SU-DHL-6 (cell line): ENCODE data around the gene AP5S1.
"Not testable (repeated sequence)": the region's sequence is repeated elsewhere in the genome, so short reads cannot be mapped to it uniquely, and the experiment has no call there.

Experiments used
- EZH2phosphoT487 ChIP-seq: fragments of 200-600 bp; sonication (generic), shearing (Covaris generic); conservative IDR thresholded peaks from 2 replicates; pipeline ENCODE4 v1.6.1; 2018; ENCODE audit warnings: mild to moderate bottlenecking, antibody characterized with exemption, low read length, moderate library complexity, mixed read lengths
- TF ChIP-seq, protein P1 (sequence below): fragments of 200-600 bp; sonication (generic); IDR thresholded peaks from one replicate; pipeline ENCODE4 v1.5.1; 2017; ENCODE audit warnings: antibody characterized with exemption, mild to moderate bottlenecking, low read length, moderate library complexity; ENCODE audit not compliant: insufficient read depth, poor library complexity, severe bottlenecking

DNA sequence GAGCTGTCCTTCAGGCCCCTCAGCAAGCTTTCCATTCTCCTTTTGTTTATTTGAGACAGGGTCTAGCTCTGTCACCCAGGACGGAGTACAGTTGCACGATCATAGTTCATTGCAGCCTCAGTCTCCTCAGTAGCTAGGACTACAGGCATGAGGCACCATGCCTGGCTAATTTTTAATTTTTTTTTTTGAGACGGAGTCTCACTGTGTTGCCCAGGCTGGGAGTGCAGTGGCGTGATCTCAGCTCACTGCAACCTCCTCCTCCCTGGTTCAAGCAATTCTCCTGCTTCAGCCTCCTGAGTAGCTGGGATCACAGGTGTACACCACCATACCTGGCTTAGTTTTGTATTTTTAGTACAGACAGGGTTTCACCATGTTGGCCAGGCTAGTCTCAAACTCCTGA is 31.1 kb upstream of the AP5S1 start:
- TF ChIP-seq, protein P1, sequence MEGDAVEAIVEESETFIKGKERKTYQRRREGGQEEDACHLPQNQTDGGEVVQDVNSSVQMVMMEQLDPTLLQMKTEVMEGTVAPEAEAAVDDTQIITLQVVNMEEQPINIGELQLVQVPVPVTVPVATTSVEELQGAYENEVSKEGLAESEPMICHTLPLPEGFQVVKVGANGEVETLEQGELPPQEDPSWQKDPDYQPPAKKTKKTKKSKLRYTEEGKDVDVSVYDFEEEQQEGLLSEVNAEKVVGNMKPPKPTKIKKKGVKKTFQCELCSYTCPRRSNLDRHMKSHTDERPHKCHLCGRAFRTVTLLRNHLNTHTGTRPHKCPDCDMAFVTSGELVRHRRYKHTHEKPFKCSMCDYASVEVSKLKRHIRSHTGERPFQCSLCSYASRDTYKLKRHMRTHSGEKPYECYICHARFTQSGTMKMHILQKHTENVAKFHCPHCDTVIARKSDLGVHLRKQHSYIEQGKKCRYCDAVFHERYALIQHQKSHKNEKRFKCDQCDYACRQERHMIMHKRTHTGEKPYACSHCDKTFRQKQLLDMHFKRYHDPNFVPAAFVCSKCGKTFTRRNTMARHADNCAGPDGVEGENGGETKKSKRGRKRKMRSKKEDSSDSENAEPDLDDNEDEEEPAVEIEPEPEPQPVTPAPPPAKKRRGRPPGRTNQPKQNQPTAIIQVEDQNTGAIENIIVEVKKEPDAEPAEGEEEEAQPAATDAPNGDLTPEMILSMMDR, result not testable (repeated sequence)
- not testable (repeated sequence) for TF ChIP-seq EZH2phosphoT487
